T-helper 1 cell (primary cell): Measurements from ENCODE around the gene SLC7A6.

ENCODE experiments used
- DNase-seq, 5 donors: peaks; one replicate each; pipeline ENCODE4 v3.0.0-alpha.2; 2012 to 2020

The SLC7A6 gene

GRCh38 chr16:68257906-68258800 is 6.2 kb upstream of the SLC7A6 start:
- DNase-seq, result no peak

- DNase-seq, result no peak
Observed at GRCh38 chr16:68259007-68259825, 5.1 kb upstream of the SLC7A6 start.

- DNase-seq, result no peak
Observed at GRCh38 chr16:68263559-68264127, 683 bp upstream of the SLC7A6 start.

- DNase-seq, result peak; percentile 26 to 54 (median 47)
Observed at GRCh38 chr16:68265078-68265920, 973 bp downstream of the SLC7A6 start.

GRCh38 chr16:68267612-68268405 is 3.5 kb downstream of the SLC7A6 start:
- DNase-seq, result no peak

GRCh38 chr16:68269793-68270192 is 5.5 kb downstream of the SLC7A6 start:
- DNase-seq, result no peak

- no peak for DNase-seq
Observed at GRCh38 chr16:68270353-68270752, 6.0 kb downstream of the SLC7A6 start.

- DNase-seq, result peak in 3 of 5 donors; percentile 49 to 67 (median 67)
Observed at GRCh38 chr16:68272507-68273209, 8.3 kb downstream of the SLC7A6 start.

GRCh38 chr16:68273459-68273858 is 9.1 kb downstream of the SLC7A6 start:
- no peak for DNase-seq

- no peak for DNase-seq
Observed at GRCh38 chr16:68273896-68274295, 9.6 kb downstream of the SLC7A6 start.

GRCh38 chr16:68274441-68274840 is 10.1 kb downstream of the SLC7A6 start:
- DNase-seq, result no peak

- DNase-seq, result peak in 3 of 5 donors; percentile 41 to 63 (median 45)
Observed at GRCh38 chr16:68275611-68276191, 11.4 kb downstream of the SLC7A6 start.

- no peak for DNase-seq
Observed at GRCh38 chr16:68276223-68276622, 11.9 kb downstream of the SLC7A6 start.

- no peak for DNase-seq
Observed at GRCh38 chr16:68279726-68280558, 15.6 kb downstream of the SLC7A6 start.

- no peak for DNase-seq
Observed at GRCh38 chr16:68281368-68282063, 17.2 kb downstream of the SLC7A6 start.

- no peak for DNase-seq
Observed at GRCh38 chr16:68282064-68282452, 17.7 kb downstream of the SLC7A6 start.

GRCh38 chr16:68283346-68283745 is 19.0 kb downstream of the SLC7A6 start:
- DNase-seq, result no peak

GRCh38 chr16:68283801-68284598 is 19.7 kb downstream of the SLC7A6 start:
- no peak for DNase-seq
